NCI-H526 treated with DMSO at 0.1 percent for 48 hours (cell line): ENCODE results near the gene RAB3GAP2.
"Not testable (repeated sequence)": the region's sequence is repeated elsewhere in the genome, so short reads cannot be mapped to it uniquely, and the experiment has no call there.

Experiments used
- DNase-seq: peaks from one replicate; lab custom pipeline; 2025; lab: John Stamatoyannopoulos, UW

The RAB3GAP2 gene

GRCh38 chr1:220144051-220144450 is 128.2 kb downstream of the RAB3GAP2 start:
- no peak for DNase-seq

GRCh38 chr1:220139966-220140365 is 132.3 kb downstream of the RAB3GAP2 start:
- DNase-seq = no peak

- DNase-seq = no peak
Measured at GRCh38 chr1:220137019-220137786, 135.1 kb downstream of the RAB3GAP2 start.

- no peak for DNase-seq
Measured at GRCh38 chr1:220135755-220136154, 136.5 kb downstream of the RAB3GAP2 start.

- DNase-seq = no peak
Measured at GRCh38 chr1:220129479-220130210, 142.6 kb downstream of the RAB3GAP2 start.

- no peak for DNase-seq
Measured at GRCh38 chr1:220127076-220127475, 145.2 kb downstream of the RAB3GAP2 start.

- no peak for DNase-seq
Measured at GRCh38 chr1:220124542-220124941, 147.7 kb downstream of the RAB3GAP2 start.

- DNase-seq = no peak
Measured at GRCh38 chr1:220123889-220124288, 148.4 kb downstream of the RAB3GAP2 start.

GRCh38 chr1:220123066-220123465 is 149.2 kb downstream of the RAB3GAP2 start:
- no peak for DNase-seq

- no peak for DNase-seq
Measured at GRCh38 chr1:220121791-220122530, 150.3 kb downstream of the RAB3GAP2 start.

GRCh38 chr1:220119043-220119512 is 153.2 kb downstream of the RAB3GAP2 start:
- DNase-seq = no peak

GRCh38 chr1:220113136-220113695 is 159.0 kb downstream of the RAB3GAP2 start:
- DNase-seq = no peak

- DNase-seq = not testable (repeated sequence)
Measured at GRCh38 chr1:220112600-220112999, 159.7 kb downstream of the RAB3GAP2 start.

- not testable (repeated sequence) for DNase-seq
Measured at GRCh38 chr1:220110473-220110872, 161.8 kb downstream of the RAB3GAP2 start.

- DNase-seq = no peak
Measured at GRCh38 chr1:220099826-220100225, 172.4 kb downstream of the RAB3GAP2 start.
